GM12873 (cell line): ENCODE measurements around the gene UBE2G2.

Source experiments
- CTCF ChIP-seq: IDR thresholded peaks from 2 replicates; pipeline ENCODE4 v1.5.1; 2012; ENCODE audit warnings: low read depth, mild to moderate bottlenecking, moderate library complexity, low read length, control low read depth; ENCODE audit not compliant: insufficient read depth; ENCODE audit errors: missing control alignments

UBE2G2 gene

GRCh38 chr21:44816761-44817505 lies 15.3 kb upstream of the UBE2G2 start:
- no peak for TF ChIP-seq CTCF

GRCh38 chr21:44815852-44816628 lies 14.4 kb upstream of the UBE2G2 start:
- no peak for TF ChIP-seq CTCF

- TF ChIP-seq CTCF, result no peak
These were observed 13.6 kb upstream of the UBE2G2 start for GRCh38 chr21:44815225-44815624.

- TF ChIP-seq CTCF, result no peak
These were observed 12.9 kb upstream of the UBE2G2 start for GRCh38 chr21:44814498-44815023.

GRCh38 chr21:44813727-44814126 lies 12.1 kb upstream of the UBE2G2 start:
- TF ChIP-seq CTCF, result no peak

GRCh38 chr21:44813149-44813548 lies 11.5 kb upstream of the UBE2G2 start:
- TF ChIP-seq CTCF, result no peak

GRCh38 chr21:44812640-44813039 lies 11.0 kb upstream of the UBE2G2 start:
- TF ChIP-seq CTCF, result no peak
